SK-N-SH (cell line): Measurements from ENCODE around the gene P4HTM. TPM values are rescaled to one million over a fixed set of nuclear protein-coding genes. Genes with fewer than 3 reads are reported as not detected.

Experiments
- CTCF ChIA-PET: fragments of 300-600, 350-600 bp; formaldehyde crosslinking; extraction: SDS; loops from one replicate; lab custom pipeline; 2021; lab: Yijun Ruan, JAX
- POLR2A ChIA-PET: fragments of 350-600 bp; sonication (Branson Sonifier 250); formaldehyde crosslinking; extraction: SDS; loops from one replicate; lab custom pipeline; 2020; ENCODE audit warnings: antibody characterized with exemption, inconsistent platforms; lab: Yijun Ruan, JAX
- DNase-seq: peaks from one replicate; pipeline ENCODE4 v3.0.0; 2012
- H2AFZ ChIP-seq: fragments of 200-600 bp; sonication (generic); 2 replicates; pipeline ENCODE4 v1.8.1; 2016; ENCODE audit warnings: antibody characterized with exemption, mild to moderate bottlenecking, low read depth
- H3F3A ChIP-seq: fragments of 200-600 bp; sonication (generic); replicated peaks from 2 replicates; pipeline ENCODE3; 2016; ENCODE audit warnings: antibody characterized with exemption, mild to moderate bottlenecking; ENCODE audit not compliant: insufficient read depth
- H3K27ac ChIP-seq, 2 experiments: fragments of 200-500 bp in 1 of 2; fragments of 200-600 bp in 1 of 2; sonication (Bioruptor generic) in 1 of 2; sonication (generic), shearing (Covaris generic) in 1 of 2; 2 replicates each; pipeline versions ENCODE4 v1.5.1 to v1.6.1; 2014 to 2016; ENCODE audit warnings: low read depth in 2 of 2, inconsistent platforms in 1 of 2, low read length in 1 of 2, mild to moderate bottlenecking in 1 of 2, mixed read lengths in 1 of 2
- H3K27me3 ChIP-seq: fragments of 200-600 bp; sonication (generic), shearing (Covaris generic); 2 replicates; pipeline ENCODE4 v1.6.1; 2016; ENCODE audit warnings: mixed run types; ENCODE audit not compliant: insufficient read depth
- H3K36me3 ChIP-seq, 2 experiments: fragments of 200-500 bp in 1 of 2; fragments of 200-600 bp in 1 of 2; sonication (Bioruptor generic) in 1 of 2; sonication (generic) in 1 of 2; replicated peaks in 1 of 2; 2 replicates each; pipeline versions ENCODE3 to v1.5.1; 2014 to 2016; ENCODE audit warnings: low read length in 1 of 2, mild to moderate bottlenecking in 1 of 2; ENCODE audit not compliant: insufficient read depth in 2 of 2, control insufficient read depth in 1 of 2
- H3K4me1 ChIP-seq, 2 experiments: fragments of 200-500 bp in 1 of 2; fragments of 200-600 bp in 1 of 2; sonication (Bioruptor generic) in 1 of 2; sonication (generic), shearing (Covaris generic) in 1 of 2; 2 replicates each; pipeline versions ENCODE4 v1.5.1 to v1.6.1; 2014 to 2016; ENCODE audit warnings: low read depth in 1 of 2, low read length in 1 of 2, mixed run types in 1 of 2; ENCODE audit not compliant: insufficient read depth in 2 of 2, control insufficient read depth in 1 of 2
- H3K4me2 ChIP-seq: fragments of 200-600 bp; sonication (generic), shearing (Covaris generic); 2 replicates; pipeline ENCODE4 v1.6.1; 2017; ENCODE audit warnings: mixed run types
- H3K4me3 ChIP-seq, 2 experiments: fragments of 200-500 bp in 1 of 2; fragments of 200-600 bp in 1 of 2; sonication (Bioruptor generic) in 1 of 2; sonication (generic), shearing (Covaris generic) in 1 of 2; 2 replicates each; pipeline versions ENCODE4 v1.5.1 to v1.8.1; 2014 to 2016; ENCODE audit warnings: low read depth in 2 of 2, inconsistent platforms in 1 of 2, low read length in 1 of 2, mild to moderate bottlenecking in 1 of 2, mixed read lengths in 1 of 2, moderate library complexity in 1 of 2
- H3K79me2 ChIP-seq: fragments of 200-600 bp; sonication (generic); 2 replicates; pipeline ENCODE4 v1.8.1; 2017; ENCODE audit warnings: mild to moderate bottlenecking; ENCODE audit not compliant: insufficient read depth
- H3K9ac ChIP-seq: fragments of 200-600 bp; sonication (generic); 2 replicates; pipeline ENCODE4 v1.6.1; 2017; ENCODE audit warnings: mixed run types
- H3K9me2 ChIP-seq: fragments of 200-600 bp; sonication (generic); 2 replicates; pipeline ENCODE4 v1.6.1; 2017; ENCODE audit warnings: mixed run types
- H3K9me3 ChIP-seq: fragments of 200-600 bp; sonication (generic); 2 replicates; pipeline ENCODE4 v1.6.1; 2017; ENCODE audit warnings: mixed run types, mild to moderate bottlenecking, moderate library complexity
- H4K20me1 ChIP-seq: fragments of 200-600 bp; sonication (generic); 2 replicates; pipeline ENCODE4 v1.6.1; 2017; ENCODE audit warnings: mild to moderate bottlenecking, mixed run types; ENCODE audit not compliant: insufficient read depth
- CHD2 ChIP-seq: fragments of 150-350 bp; IDR thresholded peaks from 2 replicates; pipeline ENCODE4 v1.6.1; 2018; ENCODE audit warnings: low read length; ENCODE audit not compliant: partially characterized antibody
- ELF1 ChIP-seq: IDR thresholded peaks from 2 replicates; pipeline ENCODE4 v1.4.0; 2012
- EP300 ChIP-seq, 2 experiments: IDR thresholded peaks; 2 replicates each; pipeline versions ENCODE4 v1.4.0 to v1.6.1; 2012; ENCODE audit warnings: borderline replicate concordance in 1 of 2, low read depth in 1 of 2, low read length in 1 of 2
- EZH2phosphoT487 ChIP-seq: fragments of 200-600 bp; sonication (generic); IDR thresholded peaks from 2 replicates; pipeline ENCODE4 v1.6.1; 2017; ENCODE audit warnings: low read depth, mixed run types, mild to moderate bottlenecking, antibody characterized with exemption, moderate library complexity, borderline replicate concordance
- FOSL2 ChIP-seq: IDR thresholded peaks from 2 replicates; pipeline ENCODE4 v1.4.0; 2012; ENCODE audit warnings: low read depth, mild to moderate bottlenecking, moderate library complexity, borderline replicate concordance
- IRF3 ChIP-seq: fragments of 150-350 bp; IDR thresholded peaks from 2 replicates; pipeline ENCODE4 v1.6.1; 2016; ENCODE audit warnings: mild to moderate bottlenecking, low read depth, low read length
- JUND ChIP-seq: IDR thresholded peaks from 2 replicates; pipeline ENCODE4 v1.4.0; 2012
- RFX5 ChIP-seq: IDR thresholded peaks from 2 replicates; pipeline ENCODE4 v1.6.1; 2012; ENCODE audit warnings: mild to moderate bottlenecking, improper control_type of control experiment, low read length
- SMC3 ChIP-seq: IDR thresholded peaks from 2 replicates; pipeline ENCODE4 v1.6.1; 2012; ENCODE audit warnings: low read depth, low read length, improper control_type of control experiment
- TCF12 ChIP-seq: IDR thresholded peaks from 2 replicates; pipeline ENCODE4 v1.4.0; 2012
- USF1 ChIP-seq: IDR thresholded peaks from 2 replicates; pipeline ENCODE4 v1.4.0; 2012; ENCODE audit warnings: low read depth, borderline replicate concordance
- YY1 ChIP-seq: IDR thresholded peaks from 2 replicates; pipeline ENCODE4 v1.4.0; 2012; ENCODE audit warnings: low read depth, mild to moderate bottlenecking
- ZBTB33 ChIP-seq: IDR thresholded peaks from 2 replicates; pipeline ENCODE4 v1.4.0; 2012; ENCODE audit warnings: low read depth, borderline replicate concordance
- WGBS: methylation state at CpG from one replicate; pipeline ENCODE4 v1.1.6; 2017; ENCODE audit warnings: low lambda C conversion rate; 5-methylcytosine and 5-hydroxymethylcytosine counted together
- polyA plus RNA-seq, 3 experiments: library from polyadenylated mRNA; depleted of rRNA; stranded (reverse); fragments of >200 nt; gene quantifications; 2 replicates each; pipeline ENCODE4 v1.2.3, GENCODE V29; 2012
- TF ChIP-seq, protein P1 (sequence below): IDR thresholded peaks from 2 replicates; pipeline ENCODE4 v1.6.1; 2012; ENCODE audit warnings: mild to moderate bottlenecking, low read depth, low read length, moderate library complexity
- TF ChIP-seq, protein P2 (sequence below): fragments of 200-600 bp; sonication (generic); IDR thresholded peaks from 2 replicates; pipeline ENCODE4 v1.6.1; 2017; ENCODE audit warnings: antibody characterized with exemption, mild to moderate bottlenecking, moderate library complexity
- TF ChIP-seq, protein P3 (sequence below): fragments of 150-350 bp; IDR thresholded peaks from 2 replicates; pipeline ENCODE4 v1.6.1; 2017; ENCODE audit warnings: antibody characterized with exemption, low read length, low read depth, borderline replicate concordance
- TF ChIP-seq, protein P4 (sequence below): IDR thresholded peaks from 2 replicates; pipeline ENCODE4; 2012

Gene P4HTM
- polyA plus RNA-seq, 1 of the 3 experiments (the other 2 are of a cell fraction) = 21.0 TPM

GRCh38 chr3:48982686-48983085 is 7.4 kb upstream of the P4HTM start:
- H3K9ac ChIP-seq = no peak overlapping the region
- CTCF ChIA-PET = no interaction called here
- no peaks in the 10 kb centered on the region for H3F3A ChIP-seq
- H3K27ac ChIP-seq = no peak overlapping the region
- WGBS = 72% methylated on average over 2 of the region's 5 CpGs
- H3K4me1 ChIP-seq = no peaks in the 10 kb centered on the region
- H3K9me2 ChIP-seq = no peaks in the 10 kb centered on the region
- H3K79me2 ChIP-seq = no peaks in the 10 kb centered on the region
- DNase-seq = no peak
- no peak overlapping the region for H3K4me2 ChIP-seq
- peaks cover 41 to 62% of the 10 kb centered on the region in 2 experiments for H3K36me3 ChIP-seq
- H4K20me1 ChIP-seq = no peaks in the 10 kb centered on the region
- no peak overlapping the region for H2AFZ ChIP-seq
- H3K4me3 ChIP-seq = no peak overlapping the region
- POLR2A ChIA-PET = no interaction called here
- H3K27me3 ChIP-seq = no peaks in the 10 kb centered on the region
- H3K9me3 ChIP-seq = no peaks in the 10 kb centered on the region
- no peak for TF ChIP-seq CHD2
- no peak for TF ChIP-seq SMC3
- TF ChIP-seq IRF3 = no peak
- TF ChIP-seq JUND = no peak
- no peak for TF ChIP-seq FOSL2
- no peak for TF ChIP-seq YY1
- TF ChIP-seq, protein P1, sequence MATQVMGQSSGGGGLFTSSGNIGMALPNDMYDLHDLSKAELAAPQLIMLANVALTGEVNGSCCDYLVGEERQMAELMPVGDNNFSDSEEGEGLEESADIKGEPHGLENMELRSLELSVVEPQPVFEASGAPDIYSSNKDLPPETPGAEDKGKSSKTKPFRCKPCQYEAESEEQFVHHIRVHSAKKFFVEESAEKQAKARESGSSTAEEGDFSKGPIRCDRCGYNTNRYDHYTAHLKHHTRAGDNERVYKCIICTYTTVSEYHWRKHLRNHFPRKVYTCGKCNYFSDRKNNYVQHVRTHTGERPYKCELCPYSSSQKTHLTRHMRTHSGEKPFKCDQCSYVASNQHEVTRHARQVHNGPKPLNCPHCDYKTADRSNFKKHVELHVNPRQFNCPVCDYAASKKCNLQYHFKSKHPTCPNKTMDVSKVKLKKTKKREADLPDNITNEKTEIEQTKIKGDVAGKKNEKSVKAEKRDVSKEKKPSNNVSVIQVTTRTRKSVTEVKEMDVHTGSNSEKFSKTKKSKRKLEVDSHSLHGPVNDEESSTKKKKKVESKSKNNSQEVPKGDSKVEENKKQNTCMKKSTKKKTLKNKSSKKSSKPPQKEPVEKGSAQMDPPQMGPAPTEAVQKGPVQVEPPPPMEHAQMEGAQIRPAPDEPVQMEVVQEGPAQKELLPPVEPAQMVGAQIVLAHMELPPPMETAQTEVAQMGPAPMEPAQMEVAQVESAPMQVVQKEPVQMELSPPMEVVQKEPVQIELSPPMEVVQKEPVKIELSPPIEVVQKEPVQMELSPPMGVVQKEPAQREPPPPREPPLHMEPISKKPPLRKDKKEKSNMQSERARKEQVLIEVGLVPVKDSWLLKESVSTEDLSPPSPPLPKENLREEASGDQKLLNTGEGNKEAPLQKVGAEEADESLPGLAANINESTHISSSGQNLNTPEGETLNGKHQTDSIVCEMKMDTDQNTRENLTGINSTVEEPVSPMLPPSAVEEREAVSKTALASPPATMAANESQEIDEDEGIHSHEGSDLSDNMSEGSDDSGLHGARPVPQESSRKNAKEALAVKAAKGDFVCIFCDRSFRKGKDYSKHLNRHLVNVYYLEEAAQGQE = no peak
- TF ChIP-seq, protein P2, sequence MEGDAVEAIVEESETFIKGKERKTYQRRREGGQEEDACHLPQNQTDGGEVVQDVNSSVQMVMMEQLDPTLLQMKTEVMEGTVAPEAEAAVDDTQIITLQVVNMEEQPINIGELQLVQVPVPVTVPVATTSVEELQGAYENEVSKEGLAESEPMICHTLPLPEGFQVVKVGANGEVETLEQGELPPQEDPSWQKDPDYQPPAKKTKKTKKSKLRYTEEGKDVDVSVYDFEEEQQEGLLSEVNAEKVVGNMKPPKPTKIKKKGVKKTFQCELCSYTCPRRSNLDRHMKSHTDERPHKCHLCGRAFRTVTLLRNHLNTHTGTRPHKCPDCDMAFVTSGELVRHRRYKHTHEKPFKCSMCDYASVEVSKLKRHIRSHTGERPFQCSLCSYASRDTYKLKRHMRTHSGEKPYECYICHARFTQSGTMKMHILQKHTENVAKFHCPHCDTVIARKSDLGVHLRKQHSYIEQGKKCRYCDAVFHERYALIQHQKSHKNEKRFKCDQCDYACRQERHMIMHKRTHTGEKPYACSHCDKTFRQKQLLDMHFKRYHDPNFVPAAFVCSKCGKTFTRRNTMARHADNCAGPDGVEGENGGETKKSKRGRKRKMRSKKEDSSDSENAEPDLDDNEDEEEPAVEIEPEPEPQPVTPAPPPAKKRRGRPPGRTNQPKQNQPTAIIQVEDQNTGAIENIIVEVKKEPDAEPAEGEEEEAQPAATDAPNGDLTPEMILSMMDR = no peak
- no peak for TF ChIP-seq ZBTB33
- TF ChIP-seq RFX5 = no peak
- no peak for TF ChIP-seq ELF1
- TF ChIP-seq USF1 = no peak
- TF ChIP-seq TCF12 = no peak
- TF ChIP-seq, protein P3, sequence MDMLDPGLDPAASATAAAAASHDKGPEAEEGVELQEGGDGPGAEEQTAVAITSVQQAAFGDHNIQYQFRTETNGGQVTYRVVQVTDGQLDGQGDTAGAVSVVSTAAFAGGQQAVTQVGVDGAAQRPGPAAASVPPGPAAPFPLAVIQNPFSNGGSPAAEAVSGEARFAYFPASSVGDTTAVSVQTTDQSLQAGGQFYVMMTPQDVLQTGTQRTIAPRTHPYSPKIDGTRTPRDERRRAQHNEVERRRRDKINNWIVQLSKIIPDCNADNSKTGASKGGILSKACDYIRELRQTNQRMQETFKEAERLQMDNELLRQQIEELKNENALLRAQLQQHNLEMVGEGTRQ = no peak
- TF ChIP-seq, protein P4, sequence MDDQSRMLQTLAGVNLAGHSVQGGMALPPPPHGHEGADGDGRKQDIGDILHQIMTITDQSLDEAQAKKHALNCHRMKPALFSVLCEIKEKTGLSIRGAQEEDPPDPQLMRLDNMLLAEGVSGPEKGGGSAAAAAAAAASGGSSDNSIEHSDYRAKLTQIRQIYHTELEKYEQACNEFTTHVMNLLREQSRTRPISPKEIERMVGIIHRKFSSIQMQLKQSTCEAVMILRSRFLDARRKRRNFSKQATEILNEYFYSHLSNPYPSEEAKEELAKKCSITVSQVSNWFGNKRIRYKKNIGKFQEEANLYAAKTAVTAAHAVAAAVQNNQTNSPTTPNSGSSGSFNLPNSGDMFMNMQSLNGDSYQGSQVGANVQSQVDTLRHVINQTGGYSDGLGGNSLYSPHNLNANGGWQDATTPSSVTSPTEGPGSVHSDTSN = no peak
- no peak for TF ChIP-seq EP300 (IDR thresholded peaks at IDR 0.05; ENCODE audit: borderline replicate concordance in 1 of 2, low read depth in 1 of 2, low read length in 1 of 2)
- no peak for TF ChIP-seq EZH2phosphoT487
- TF ChIP-seq, all 33 proteins: peak for 0
